Anterior cingulate cortex (tissue), 58 donors: ENCODE measurements around the gene SEZ6L.
"Not testable (repeated sequence)": the region's sequence is repeated elsewhere in the genome, so short reads cannot be mapped to it uniquely, and the experiment has no call there.

Experiments used
- DNase-seq, 58 donors: peaks; one replicate each; lab custom pipeline; 2025; lab: John Stamatoyannopoulos, UW

Gene SEZ6L

GRCh38 chr22:26408562-26409220 is 239.4 kb downstream of the SEZ6L start:
- not testable (repeated sequence) for DNase-seq

GRCh38 chr22:26409719-26410335 is 240.6 kb downstream of the SEZ6L start:
- DNase-seq: peak in 24 of 58 donors; percentile 5 to 65 (median 30)

GRCh38 chr22:26410386-26410785 is 241.1 kb downstream of the SEZ6L start:
- no peak for DNase-seq

- DNase-seq: no peak
Observed at GRCh38 chr22:26414347-26414746, 245.1 kb downstream of the SEZ6L start.

GRCh38 chr22:26416256-26416655 is 247.0 kb downstream of the SEZ6L start:
- no peak for DNase-seq

GRCh38 chr22:26416670-26417276 is 247.5 kb downstream of the SEZ6L start:
- DNase-seq: peak in 1 of 58 donors; percentile 18

GRCh38 chr22:26417406-26417805 is 248.1 kb downstream of the SEZ6L start:
- DNase-seq: no peak

GRCh38 chr22:26418620-26419019 is 249.4 kb downstream of the SEZ6L start:
- no peak for DNase-seq

GRCh38 chr22:26426924-26427323 is 257.7 kb downstream of the SEZ6L start:
- no peak for DNase-seq

GRCh38 chr22:26428515-26429457 is 259.5 kb downstream of the SEZ6L start, which contains the start of gene ASPHD2:
Gene ASPHD2 (plus strand): TSS chr22:26429260. CDS start chr22:26433616, 4,356 bp downstream.
- DNase-seq: peak in 49 of 58 donors; percentile 13 to 78 (median 55)

- no peak for DNase-seq
Observed at GRCh38 chr22:26429458-26430286, 260.4 kb downstream of the SEZ6L start.

- DNase-seq: no peak
Observed at GRCh38 chr22:26430600-26430999, 261.3 kb downstream of the SEZ6L start.

- DNase-seq: no peak
Observed at GRCh38 chr22:26431261-26431995, 262.2 kb downstream of the SEZ6L start.

- no peak for DNase-seq
Observed at GRCh38 chr22:26432619-26433311, 263.5 kb downstream of the SEZ6L start.
